Stomach (tissue), 4 donors: ENCODE data around the gene ZC3H13.

Source experiments
- EP300 ChIP-seq: sonication (generic); formaldehyde crosslinking; IDR thresholded peaks from one replicate; pipeline ENCODE4 v1.6.1; 2017; ENCODE audit warnings: antibody characterized with exemption
- POLR2A ChIP-seq, 4 donors: fragments of 450-650 bp; IDR thresholded peaks; one replicate each; pipeline ENCODE4 v1.6.1; 2016; ENCODE audit warnings: antibody characterized with exemption in 4 of 4, control low read depth in 2 of 4, mild to moderate bottlenecking in 1 of 4, moderate library complexity in 1 of 4
- POLR2AphosphoS5 ChIP-seq, 3 donors: sonication (generic); formaldehyde crosslinking; IDR thresholded peaks; one replicate each; pipeline ENCODE4 v1.6.1; 2016; ENCODE audit warnings: antibody characterized with exemption in 3 of 3
- TF ChIP-seq, protein P1 (sequence below), 7 experiments: fragments of 450-650 bp in 4 of 7; fragments of 200-600 bp in 3 of 7; sonication (generic) in 3 of 7; IDR thresholded peaks; one replicate each; pipeline ENCODE4 v1.5.1; 2016 to 2019; ENCODE audit warnings: antibody characterized with exemption in 7 of 7, control low read depth in 2 of 7, mild to moderate bottlenecking in 1 of 7

DNA sequence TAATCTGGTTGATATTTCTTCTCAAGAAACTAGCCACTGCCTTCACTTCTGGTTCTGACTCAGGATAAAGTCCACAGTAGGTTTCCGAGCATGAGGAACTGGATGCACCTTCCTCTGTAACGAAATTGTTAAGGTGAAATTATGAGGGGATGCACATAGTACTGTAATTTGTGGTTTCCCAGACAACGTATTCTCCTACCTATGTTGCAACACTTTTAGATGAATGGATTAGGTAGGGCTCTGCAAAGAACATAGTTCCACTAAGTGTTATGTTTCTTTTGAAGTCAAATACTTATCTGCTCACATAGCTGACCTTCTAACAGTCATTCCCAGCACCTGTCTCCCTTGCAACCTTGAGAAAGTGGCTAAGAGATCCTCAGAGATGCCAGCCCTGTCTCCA lies 5.7 kb upstream of the ZC3H13 start:
- TF ChIP-seq, protein P1, sequence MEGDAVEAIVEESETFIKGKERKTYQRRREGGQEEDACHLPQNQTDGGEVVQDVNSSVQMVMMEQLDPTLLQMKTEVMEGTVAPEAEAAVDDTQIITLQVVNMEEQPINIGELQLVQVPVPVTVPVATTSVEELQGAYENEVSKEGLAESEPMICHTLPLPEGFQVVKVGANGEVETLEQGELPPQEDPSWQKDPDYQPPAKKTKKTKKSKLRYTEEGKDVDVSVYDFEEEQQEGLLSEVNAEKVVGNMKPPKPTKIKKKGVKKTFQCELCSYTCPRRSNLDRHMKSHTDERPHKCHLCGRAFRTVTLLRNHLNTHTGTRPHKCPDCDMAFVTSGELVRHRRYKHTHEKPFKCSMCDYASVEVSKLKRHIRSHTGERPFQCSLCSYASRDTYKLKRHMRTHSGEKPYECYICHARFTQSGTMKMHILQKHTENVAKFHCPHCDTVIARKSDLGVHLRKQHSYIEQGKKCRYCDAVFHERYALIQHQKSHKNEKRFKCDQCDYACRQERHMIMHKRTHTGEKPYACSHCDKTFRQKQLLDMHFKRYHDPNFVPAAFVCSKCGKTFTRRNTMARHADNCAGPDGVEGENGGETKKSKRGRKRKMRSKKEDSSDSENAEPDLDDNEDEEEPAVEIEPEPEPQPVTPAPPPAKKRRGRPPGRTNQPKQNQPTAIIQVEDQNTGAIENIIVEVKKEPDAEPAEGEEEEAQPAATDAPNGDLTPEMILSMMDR (IDR thresholded peaks at IDR 0.05) = no peak
- TF ChIP-seq POLR2AphosphoS5 (IDR thresholded peaks at IDR 0.05) = no peak
- TF ChIP-seq EP300 = no peak
- no peak for TF ChIP-seq POLR2A (IDR thresholded peaks at IDR 0.05)
